Measurements from ENCODE around the gene CCDC18.

Gene CCDC18

DNA sequence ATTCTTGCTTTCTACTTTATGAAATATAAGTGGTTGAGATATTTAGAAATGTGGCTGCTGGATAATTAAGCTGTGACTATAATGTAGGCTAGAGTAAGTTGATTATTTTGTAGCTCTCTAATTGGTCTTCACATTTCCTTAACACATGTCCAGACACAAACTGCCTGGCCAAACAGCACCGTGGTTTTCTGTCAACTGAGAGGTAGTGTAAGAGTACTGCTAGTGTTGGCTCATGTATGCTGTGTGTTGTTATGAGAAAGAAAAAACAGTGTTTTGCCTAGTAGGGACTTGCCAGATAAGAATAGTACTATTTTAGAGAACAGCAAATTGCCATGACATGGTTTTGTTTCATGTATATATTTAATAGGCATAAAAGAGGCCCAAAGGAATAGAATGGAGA is 37.4 kb upstream of the CCDC18 start:
- no peak overlapping the region for H3K4me3 ChIP-seq (ENCODE audit: low read depth, low read length)
- TF ChIP-seq, protein P1, sequence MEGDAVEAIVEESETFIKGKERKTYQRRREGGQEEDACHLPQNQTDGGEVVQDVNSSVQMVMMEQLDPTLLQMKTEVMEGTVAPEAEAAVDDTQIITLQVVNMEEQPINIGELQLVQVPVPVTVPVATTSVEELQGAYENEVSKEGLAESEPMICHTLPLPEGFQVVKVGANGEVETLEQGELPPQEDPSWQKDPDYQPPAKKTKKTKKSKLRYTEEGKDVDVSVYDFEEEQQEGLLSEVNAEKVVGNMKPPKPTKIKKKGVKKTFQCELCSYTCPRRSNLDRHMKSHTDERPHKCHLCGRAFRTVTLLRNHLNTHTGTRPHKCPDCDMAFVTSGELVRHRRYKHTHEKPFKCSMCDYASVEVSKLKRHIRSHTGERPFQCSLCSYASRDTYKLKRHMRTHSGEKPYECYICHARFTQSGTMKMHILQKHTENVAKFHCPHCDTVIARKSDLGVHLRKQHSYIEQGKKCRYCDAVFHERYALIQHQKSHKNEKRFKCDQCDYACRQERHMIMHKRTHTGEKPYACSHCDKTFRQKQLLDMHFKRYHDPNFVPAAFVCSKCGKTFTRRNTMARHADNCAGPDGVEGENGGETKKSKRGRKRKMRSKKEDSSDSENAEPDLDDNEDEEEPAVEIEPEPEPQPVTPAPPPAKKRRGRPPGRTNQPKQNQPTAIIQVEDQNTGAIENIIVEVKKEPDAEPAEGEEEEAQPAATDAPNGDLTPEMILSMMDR (IDR thresholded peaks at IDR 0.05; ENCODE audit: insufficient read depth, low read depth, low read length, missing control alignments): no peak
- peak; percentile 36 for DNase-seq (ENCODE audit: low read depth)

DNA sequence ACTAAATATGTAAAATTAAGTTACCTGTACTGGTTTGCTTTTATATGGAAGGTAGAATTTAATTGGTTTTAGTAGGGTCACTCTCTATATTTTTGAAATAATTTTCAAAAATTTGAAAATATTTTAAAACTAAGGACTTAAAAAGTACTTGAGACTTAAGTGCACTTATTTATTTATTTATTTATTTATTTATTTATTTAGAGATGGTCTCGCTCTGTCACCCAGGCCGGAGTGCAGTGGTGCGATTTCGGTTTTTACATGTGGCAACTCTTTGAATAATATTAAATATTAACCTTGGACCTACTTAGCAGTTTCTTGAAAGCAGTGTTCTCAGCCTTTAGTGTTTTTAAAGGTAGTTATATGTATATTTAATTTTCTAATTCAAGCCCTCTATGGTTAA is 36.8 kb upstream of the CCDC18 start:
- no peak for DNase-seq (ENCODE audit: low read depth)
- TF ChIP-seq, protein P1 (IDR thresholded peaks at IDR 0.05; ENCODE audit: insufficient read depth, low read depth, low read length, missing control alignments): no peak

DNA sequence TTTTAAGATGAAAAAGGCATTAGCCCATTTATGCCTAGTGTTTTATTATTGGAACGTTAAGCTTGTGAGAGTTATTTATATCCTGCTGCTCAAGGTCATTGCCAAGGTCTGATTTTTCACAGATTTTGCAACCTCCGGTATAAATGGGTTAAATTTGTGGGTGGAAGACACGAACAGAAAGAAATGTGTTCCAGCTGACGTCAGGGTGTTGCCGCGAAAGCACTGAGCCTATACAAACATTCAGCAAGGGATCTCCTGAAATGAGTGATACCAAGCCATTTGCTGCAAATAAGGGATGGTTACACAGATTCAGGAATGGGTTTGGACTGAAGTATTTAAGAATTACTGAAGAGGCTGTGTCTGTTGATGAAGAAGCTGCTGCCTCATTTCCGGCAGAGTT is 32.5 kb upstream of the CCDC18 start:
- TF ChIP-seq, protein P1 (IDR thresholded peaks at IDR 0.05; ENCODE audit: insufficient read depth, low read depth, low read length, missing control alignments): no peak
- no peak for DNase-seq (ENCODE audit: low read depth)
- no peak overlapping the region for H3K4me3 ChIP-seq (ENCODE audit: low read depth, low read length)

More for the DNA sequence above, 36.8 kb upstream of the CCDC18 start:
- no peak overlapping the region for H3K4me3 ChIP-seq (ENCODE audit: low read depth, low read length)

DNA sequence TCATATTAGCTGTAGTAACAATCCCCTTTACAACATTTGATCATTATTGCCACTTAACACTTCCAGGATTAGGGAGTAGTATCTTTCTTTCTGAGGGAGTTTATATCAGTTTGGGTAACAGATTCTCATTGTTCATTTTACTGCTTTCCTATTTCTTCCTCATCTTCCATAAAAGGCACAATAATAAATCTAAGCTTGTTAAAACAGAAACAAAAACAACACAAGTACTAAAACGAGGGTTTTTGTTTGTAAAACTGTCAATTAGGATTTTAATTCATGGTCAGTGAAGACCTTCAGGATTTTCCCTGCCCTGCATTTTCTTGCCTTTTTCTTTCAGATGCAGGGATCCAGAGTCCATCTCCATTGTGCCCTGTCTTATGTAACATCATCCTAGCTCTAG is 29.8 kb upstream of the CCDC18 start:
- DNase-seq (ENCODE audit: low read depth): no peak
- no peak overlapping the region for H3K4me3 ChIP-seq (ENCODE audit: low read depth, low read length)
- TF ChIP-seq, protein P1 (IDR thresholded peaks at IDR 0.05; ENCODE audit: insufficient read depth, low read depth, low read length, missing control alignments): no peak

DNA sequence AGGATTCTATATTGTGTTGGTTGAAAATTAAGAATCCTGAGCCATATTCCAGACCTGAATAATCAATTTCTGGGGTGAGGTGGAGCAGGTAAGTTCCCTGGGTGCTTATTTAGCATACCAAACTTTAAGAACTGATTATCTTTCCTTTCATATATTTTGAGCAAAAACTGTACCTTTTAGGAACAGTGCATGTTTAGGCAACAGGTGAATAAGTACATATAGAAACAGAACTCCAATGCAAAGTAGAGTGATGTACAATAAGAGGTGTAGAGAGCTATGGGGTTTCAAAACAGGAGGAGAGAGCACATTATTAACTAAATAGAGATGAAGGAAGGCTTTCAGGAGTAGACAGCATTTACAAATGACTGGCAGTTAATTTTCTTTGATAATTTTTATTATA is 29.1 kb upstream of the CCDC18 start:
- TF ChIP-seq, protein P1 (IDR thresholded peaks at IDR 0.05; ENCODE audit: insufficient read depth, low read depth, low read length, missing control alignments): no peak
- H3K4me3 ChIP-seq (ENCODE audit: low read depth, low read length): no peak overlapping the region
- no peak for DNase-seq (ENCODE audit: low read depth)

DNA sequence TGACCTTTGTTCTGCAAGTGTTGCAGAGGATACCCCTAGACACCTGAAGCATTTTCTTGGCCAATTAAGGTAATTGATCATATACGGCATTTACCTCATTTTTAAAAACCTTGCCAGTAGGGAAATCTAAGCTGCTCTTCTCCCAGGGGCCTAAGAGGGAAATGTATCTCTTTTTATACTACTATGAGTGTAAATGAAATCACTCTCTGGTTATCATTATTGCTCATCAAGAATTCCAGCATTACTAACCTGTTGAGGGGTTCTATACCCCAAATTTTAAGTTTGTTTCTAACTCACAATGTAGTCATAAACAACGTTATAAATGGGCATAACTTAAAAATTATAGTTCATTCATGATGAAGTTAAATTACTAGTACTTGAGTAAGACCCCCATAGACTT is 27.7 kb upstream of the CCDC18 start:
- TF ChIP-seq, protein P1 (IDR thresholded peaks at IDR 0.05; ENCODE audit: insufficient read depth, low read depth, low read length, missing control alignments): no peak
- DNase-seq (ENCODE audit: low read depth): no peak
- H3K4me3 ChIP-seq (ENCODE audit: low read depth, low read length): no peak overlapping the region

DNA sequence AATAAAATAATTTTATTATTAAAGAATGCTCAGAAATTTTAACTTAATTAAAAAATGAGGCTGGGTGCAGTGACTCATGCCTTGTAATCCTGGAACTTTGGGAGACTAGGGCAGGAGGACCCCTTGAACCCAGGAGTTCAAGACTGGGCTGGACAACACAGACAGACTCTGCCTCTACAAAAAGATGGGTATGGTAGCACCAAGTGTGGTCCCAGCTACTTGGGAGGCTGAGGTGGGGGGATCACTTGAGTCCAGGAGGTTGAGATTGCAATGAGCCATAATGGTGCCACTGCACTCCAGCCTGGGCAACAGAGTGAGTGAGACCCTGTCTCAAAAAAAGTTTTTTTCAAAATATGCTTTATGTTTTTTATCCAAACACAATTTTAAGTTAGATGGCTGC is 25.6 kb upstream of the CCDC18 start:
- no peak for DNase-seq (ENCODE audit: low read depth)
- TF ChIP-seq, protein P1 (IDR thresholded peaks at IDR 0.05; ENCODE audit: insufficient read depth, low read depth, low read length, missing control alignments): no peak

More for the DNA sequence above, 25.6 kb upstream of the CCDC18 start:
- H3K4me3 ChIP-seq (ENCODE audit: low read depth, low read length): no peak overlapping the region

All from GM12865 (cell line).